SU-DHL-6 (cell line): Measurements from ENCODE around the gene VIPR2.

Experiments used
- CTCF ChIP-seq: fragments of 200-600 bp; sonication (generic); IDR thresholded peaks from one replicate; pipeline ENCODE4 v1.5.1; 2017; ENCODE audit warnings: antibody characterized with exemption, mild to moderate bottlenecking, low read length, moderate library complexity; ENCODE audit not compliant: insufficient read depth, poor library complexity, severe bottlenecking
- EZH2phosphoT487 ChIP-seq: fragments of 200-600 bp; sonication (generic), shearing (Covaris generic); conservative IDR thresholded peaks from 2 replicates; pipeline ENCODE4 v1.6.1; 2018; ENCODE audit warnings: mild to moderate bottlenecking, antibody characterized with exemption, low read length, moderate library complexity, mixed read lengths

DNA sequence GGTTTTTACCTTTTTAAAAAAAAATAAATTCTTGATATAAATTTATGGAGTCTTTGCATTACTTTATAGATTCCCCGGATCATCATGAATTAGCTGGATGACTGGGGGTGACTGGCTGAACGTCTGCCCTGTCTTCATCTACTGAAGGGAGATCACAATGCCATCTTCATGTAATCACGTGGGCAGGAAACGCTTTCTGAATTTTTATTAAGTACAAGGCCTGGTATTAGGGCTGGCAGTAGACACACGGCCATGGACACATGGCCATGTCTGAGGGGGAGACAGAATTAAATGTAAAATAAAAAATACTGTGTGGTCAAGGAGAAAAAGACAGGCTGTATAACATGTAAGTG lies 111.2 kb downstream of the VIPR2 start:
- TF ChIP-seq CTCF (no peak), EZH2phosphoT487 (no peak)
